Measurements from ENCODE around the gene LMO1.

GRCh38 chr11:8252388-8252787 is 11.3 kb downstream of the LMO1 start:
- TF ChIP-seq LEF1 (IDR thresholded peaks at IDR 0.05; ENCODE audit: borderline replicate concordance) = no peak
- no peak for TF ChIP-seq SP1 (IDR thresholded peaks at IDR 0.05)
- TF ChIP-seq BHLHE40 (IDR thresholded peaks at IDR 0.05; ENCODE audit: borderline replicate concordance) = no peak
- no peak for TF ChIP-seq ARNT (IDR thresholded peaks at IDR 0.05)
- no peak for TF ChIP-seq ZNF384 (IDR thresholded peaks at IDR 0.05)
- no peak for TF ChIP-seq ELF4 (IDR thresholded peaks at IDR 0.05)
- no peak for TF ChIP-seq SUZ12 (IDR thresholded peaks at IDR 0.05)
- no peak for TF ChIP-seq HDGF (IDR thresholded peaks at IDR 0.05; ENCODE audit: borderline replicate concordance)
- TF ChIP-seq FOXM1 (IDR thresholded peaks at IDR 0.05; ENCODE audit: borderline replicate concordance) = no peak
- no peak for TF ChIP-seq FOXA1 (IDR thresholded peaks at IDR 0.05)
- no peak for TF ChIP-seq NFRKB (IDR thresholded peaks at IDR 0.05)
- TF ChIP-seq TARDBP (IDR thresholded peaks at IDR 0.05) = no peak
- no peak for TF ChIP-seq FOXK2 (IDR thresholded peaks at IDR 0.05)
